ENCODE data around the gene PIK3CD.

DNA sequence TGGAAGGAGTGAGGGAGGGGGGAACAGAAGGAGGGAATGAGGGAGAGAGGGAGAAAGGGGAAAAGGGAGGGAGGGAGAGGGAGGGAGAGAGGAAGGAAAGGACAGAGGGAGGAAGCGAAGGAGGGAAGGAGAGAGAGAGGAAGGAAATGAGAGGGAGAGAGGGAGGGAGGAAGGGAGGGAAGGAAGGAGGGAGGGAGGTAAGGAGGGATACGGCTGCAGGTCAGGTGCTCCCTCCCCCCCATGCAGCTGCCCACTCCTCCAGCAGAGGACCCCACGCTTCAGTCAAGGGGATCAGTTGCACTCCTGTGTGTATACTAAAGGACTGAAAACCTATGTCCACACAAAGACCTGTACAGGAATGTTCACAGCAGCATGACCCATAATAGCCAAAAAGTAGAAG lies 117.5 kb downstream of the PIK3CD start:
- TF ChIP-seq EZH2 (IDR thresholded peaks at IDR 0.05; ENCODE audit: borderline replicate concordance, low read length): no peak
- TF ChIP-seq, protein P1, sequence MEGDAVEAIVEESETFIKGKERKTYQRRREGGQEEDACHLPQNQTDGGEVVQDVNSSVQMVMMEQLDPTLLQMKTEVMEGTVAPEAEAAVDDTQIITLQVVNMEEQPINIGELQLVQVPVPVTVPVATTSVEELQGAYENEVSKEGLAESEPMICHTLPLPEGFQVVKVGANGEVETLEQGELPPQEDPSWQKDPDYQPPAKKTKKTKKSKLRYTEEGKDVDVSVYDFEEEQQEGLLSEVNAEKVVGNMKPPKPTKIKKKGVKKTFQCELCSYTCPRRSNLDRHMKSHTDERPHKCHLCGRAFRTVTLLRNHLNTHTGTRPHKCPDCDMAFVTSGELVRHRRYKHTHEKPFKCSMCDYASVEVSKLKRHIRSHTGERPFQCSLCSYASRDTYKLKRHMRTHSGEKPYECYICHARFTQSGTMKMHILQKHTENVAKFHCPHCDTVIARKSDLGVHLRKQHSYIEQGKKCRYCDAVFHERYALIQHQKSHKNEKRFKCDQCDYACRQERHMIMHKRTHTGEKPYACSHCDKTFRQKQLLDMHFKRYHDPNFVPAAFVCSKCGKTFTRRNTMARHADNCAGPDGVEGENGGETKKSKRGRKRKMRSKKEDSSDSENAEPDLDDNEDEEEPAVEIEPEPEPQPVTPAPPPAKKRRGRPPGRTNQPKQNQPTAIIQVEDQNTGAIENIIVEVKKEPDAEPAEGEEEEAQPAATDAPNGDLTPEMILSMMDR (IDR thresholded peaks at IDR 0.05; ENCODE audit: low read length): no peak

All from OCI-LY1 (cell line).